ENCODE measurements around the gene CCDC171.
"Not testable (repeated sequence)": the region's sequence is repeated elsewhere in the genome, so short reads cannot be mapped to it uniquely, and the experiment has no call there.

Gene CCDC171

DNA sequence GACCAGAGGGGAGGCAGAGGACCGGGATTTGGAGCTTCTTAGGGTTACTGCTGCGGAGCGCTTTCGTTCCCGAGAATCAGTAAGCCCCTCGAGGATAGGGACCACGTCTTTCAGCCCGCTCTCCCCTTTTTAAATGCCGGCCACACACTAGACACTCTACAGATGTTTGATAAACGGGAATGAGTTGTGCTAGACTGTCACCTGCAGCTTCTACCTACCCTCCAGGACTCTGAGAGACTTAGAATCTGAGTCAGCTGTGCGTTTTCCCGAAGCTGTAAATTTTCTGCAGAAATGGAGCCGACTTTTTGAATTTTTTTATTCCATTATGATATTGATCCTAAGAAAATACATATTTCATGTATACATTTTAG is 670 bp downstream of the CCDC171 start:
- in situ Hi-C loops (cut with MboI; ENCODE audit: low sequenced_read_pairs), result no loop called here

DNA sequence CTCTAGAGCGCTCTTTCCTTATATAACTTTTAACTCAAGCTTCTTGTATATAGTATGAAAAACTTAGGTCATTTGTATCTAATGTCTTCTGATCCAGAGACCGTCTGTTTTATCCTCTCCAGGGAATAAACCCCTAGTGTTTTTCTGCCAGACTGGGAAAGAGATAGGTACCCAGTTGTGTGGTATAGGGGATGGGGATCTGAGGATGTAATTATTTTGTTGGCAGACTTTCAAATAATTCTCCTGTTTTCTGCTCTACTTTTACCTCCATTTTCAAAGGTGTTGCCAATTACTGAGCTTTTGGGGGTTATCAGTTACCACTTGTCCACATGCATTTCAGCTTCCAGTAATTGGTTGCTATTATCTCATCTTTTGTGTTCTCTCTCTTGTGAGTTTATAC is 17.9 kb downstream of the CCDC171 start:
- in situ Hi-C loops (cut with MboI; ENCODE audit: low sequenced_read_pairs), result no loop called here

DNA sequence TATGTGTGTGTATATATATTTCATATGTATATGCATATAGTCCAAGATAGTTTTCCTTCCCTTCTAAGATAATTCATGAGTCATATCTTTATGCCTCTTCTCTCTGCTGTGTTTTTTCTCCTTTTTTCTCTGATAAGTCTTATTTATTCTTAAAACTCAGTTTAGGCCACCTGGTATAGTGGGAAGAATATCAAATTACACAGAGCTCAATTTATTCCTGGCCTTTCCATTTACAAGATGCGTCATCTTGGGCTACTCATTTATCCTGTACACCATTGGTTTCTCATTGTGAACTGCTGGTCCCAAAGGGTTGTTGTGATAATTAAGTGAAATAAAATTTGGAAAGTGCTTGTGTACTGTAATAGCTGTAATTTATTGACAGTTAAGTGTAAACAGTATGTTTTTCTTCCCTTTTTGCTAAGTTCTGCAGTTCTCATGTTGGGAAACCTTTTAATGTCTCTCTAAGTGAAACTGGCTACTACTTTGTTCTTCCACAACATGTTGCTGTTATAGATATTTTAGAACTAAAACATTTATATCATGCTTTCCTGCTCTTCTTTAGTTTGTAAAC is 19.4 kb downstream of the CCDC171 start:
- in situ Hi-C loops (cut with MboI; ENCODE audit: low sequenced_read_pairs), result no loop called here

DNA sequence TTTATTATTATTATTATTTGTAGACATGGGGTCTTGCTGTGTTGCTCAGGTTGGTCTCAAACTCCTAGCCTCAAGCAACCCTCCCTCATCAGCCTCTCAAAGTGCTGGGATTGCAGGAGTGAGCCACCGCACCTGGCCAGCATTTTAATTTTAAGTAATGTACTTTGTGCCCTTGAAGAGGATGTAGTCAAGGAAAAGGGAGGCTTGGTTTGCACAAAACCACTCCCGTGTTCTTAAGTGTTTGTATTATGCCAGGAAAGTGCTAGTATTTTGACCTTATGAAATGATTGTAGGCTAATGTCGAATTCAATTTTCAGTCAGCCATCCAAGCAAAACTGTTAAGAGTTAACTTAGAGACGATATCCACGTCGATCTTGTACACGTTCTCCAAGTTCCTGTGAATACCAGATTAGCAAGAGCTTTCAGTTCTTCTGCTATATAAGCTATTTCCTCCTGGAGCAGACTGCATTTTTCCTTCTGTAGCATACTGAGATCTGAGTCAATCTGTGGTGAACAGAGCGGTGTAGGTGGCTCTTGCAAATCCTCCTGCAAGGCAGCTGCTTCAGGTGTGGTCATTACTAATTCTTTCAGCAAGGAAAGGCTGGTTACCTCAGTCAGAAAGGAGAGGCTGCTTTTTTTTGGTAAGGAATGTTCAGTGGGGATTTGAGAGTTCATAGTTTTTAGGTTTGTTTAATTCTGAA is 23.7 kb downstream of the CCDC171 start:
- in situ Hi-C loops (cut with MboI; ENCODE audit: low sequenced_read_pairs), result no loop called here

DNA sequence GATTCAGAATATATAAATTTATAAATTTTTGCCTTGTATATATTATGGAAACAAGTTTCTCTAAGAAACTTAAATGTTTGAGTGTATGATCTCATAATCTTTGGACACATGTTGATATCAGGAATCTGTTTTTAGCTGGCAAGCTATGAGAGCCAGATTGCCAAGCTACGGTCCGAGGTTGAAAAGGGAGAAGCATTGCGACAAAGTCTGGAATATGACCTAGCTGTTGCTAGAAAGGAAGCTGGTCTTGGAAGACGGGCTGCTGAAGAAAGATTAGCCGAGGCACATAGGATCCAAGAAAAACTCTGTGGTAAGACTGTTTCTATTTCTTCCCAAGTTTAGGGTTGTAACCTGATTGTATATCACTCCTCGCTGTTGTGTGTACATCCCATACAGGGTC is 25.9 kb downstream of the CCDC171 start:
- in situ Hi-C loops (cut with MboI; ENCODE audit: low sequenced_read_pairs), result no loop called here

DNA sequence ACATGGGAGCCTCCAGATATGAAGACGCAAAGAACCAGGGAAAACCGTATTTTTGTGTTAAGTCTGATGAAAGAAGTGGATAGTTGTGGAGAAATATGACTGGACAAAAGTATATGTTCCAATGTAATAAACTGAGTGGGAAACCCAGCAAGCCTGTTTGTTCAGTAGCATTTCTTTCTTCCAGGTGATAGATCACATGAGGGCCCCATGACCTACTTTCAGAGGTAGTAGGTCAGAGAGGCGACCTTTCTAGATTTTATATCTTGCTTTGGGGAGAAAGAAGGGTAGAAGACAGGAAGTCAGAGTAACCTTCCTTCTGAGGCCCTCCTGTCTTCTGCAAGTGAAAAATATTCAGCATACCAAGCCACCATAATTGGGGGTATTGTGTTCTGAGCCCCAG is 31.5 kb downstream of the CCDC171 start:
- in situ Hi-C loops (cut with MboI; ENCODE audit: low sequenced_read_pairs), result no loop called here

DNA sequence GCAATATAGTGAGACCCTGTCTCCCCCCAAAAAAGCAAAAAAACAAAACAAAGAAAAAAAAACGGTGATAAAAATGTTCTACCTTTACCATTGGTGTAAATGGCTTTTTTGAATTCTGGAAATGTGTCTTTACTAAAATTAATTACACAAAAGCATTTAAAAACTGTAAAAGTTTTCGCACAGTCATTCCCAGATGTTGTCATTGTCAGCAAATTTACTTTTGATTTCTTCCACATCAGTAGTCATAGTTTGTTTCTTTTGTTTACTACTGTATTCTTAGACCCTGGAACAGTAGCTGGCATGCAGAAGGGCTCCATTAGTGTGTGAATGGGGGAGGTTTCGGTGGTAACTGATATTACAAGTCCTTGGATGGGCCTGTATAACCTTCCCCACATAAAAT is 39.5 kb downstream of the CCDC171 start:
- in situ Hi-C loops (cut with MboI; ENCODE audit: low sequenced_read_pairs), result no loop called here

DNA sequence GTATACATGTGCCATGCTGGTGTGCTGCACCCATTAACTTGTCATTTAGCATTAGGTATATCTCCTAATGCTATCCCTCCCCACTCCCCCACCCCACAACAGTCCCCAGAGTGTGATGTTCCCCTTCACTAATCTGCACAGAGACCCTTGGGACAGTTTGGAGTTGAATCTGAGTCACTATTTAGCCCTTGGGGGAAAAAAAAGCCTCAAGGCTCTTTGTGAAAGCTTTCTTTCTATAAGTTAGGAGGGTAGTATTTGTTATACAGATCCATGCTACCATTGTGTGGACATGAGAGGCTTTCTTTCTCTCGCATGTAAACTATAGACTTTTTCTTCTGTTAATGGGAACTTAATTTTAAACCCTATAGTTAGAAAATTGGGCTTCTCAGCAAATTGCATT is 40.1 kb downstream of the CCDC171 start:
- in situ Hi-C loops (cut with MboI; ENCODE audit: low sequenced_read_pairs), result not testable (repeated sequence)

DNA sequence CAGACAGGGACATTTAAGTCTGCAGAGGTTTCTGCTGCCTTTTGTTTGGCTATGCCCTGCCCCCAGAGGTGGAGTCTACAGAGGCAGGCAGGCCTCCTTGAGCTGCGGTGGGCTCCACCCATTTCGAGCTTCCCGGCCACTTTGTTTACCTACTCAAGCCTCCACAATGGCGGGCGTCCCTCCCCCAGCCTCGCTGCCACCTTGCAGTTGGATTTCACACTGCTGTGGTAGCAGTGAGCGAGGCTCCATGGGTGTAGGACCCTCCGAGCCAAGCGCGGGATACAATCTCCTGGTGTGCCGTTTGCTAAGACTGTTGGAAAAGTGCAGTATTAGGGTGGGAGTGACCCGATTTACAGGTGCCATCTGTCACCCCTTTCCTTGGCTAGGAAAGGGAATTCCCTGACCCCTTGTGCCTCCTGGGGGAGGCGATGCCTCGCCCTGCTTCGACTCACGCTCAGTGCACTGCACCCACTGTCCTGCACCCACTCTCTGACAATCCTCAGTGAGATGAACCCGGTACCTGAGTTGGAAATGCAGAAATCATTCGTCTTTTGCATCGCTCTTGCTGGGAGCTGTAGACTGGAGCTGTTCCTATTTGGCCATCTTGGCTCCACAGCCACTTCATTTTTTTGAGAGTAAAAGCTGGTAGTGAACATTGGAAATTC is 48.0 kb downstream of the CCDC171 start:
- in situ Hi-C loops (cut with MboI; ENCODE audit: low sequenced_read_pairs), result not testable (repeated sequence)

DNA sequence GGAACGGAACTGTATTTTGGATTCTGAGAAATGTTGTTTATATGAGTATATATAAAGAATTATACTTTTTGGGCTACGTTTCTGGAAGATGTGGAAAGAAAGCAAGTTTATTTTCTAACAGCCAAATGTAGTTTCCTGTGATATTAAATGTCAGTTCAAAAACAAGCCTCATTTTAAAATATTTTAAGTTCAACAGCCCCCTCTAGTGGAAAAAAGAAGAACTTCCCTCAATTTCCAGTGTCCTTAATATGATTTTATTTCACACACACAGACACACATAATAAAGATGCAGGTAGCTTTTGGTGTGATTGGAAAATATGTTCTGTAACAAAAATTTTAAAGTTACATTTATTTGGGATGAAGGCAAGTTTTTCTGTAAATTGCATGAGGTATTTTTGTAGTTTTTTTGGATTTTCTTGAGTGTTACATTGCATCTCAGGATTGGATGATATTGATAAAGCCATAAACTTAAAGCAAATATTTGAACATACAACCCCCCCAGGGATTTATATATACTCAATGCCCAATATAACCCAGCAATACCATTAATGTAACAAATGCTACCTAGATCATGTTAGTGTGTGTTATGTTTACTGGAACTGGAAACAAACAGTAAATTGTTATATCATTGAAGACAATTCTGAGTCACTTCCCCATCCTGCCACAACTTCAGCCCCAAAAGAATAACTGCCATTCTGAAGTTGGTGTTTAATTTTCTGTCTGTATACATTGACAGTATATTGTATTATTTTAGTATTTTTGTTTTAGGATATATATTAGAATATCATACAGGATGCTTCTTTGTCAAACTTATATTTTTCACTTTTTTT is 54.0 kb downstream of the CCDC171 start:
- in situ Hi-C loops (cut with MboI; ENCODE audit: low sequenced_read_pairs), result no loop called here

DNA sequence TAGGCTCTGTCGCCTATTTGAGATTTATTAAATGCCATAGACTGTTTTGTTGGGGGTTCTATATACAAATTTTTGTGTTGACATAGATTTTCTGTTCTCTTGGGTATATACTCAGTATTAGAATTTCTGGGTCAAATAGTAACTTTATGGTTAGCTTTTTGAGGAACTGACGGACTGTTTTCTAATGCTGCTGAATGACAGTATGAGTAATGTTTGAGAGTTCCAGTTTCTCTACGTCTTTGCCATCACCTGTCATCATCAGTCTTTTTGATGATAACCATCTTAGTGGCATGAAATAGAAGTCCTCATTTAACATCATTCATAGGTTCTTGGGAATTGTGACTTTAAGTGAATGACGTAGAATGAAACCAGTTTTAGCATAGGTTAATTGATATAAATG is 60.1 kb downstream of the CCDC171 start:
- in situ Hi-C loops (cut with MboI; ENCODE audit: low sequenced_read_pairs), result no loop called here

DNA sequence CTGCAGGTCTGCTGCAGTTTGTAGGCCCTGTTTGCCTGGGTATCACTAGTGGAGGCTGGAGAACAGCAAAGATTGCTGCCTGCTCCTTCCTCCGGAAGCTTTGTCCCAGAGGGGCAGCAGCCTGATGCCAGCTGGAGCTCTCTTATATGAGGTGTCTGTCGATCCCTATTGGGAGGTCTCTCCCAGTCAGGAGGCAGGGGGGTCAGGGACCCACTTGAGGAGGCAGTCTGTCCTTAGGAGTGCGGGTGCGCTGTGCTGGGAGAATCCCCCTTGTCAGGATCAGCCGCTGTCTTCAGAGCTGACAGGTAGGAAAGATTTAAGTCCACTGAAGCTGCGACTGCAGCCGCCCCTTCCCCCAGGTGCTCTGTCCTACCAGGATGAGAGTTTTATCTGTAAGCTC is 64.9 kb downstream of the CCDC171 start:
- in situ Hi-C loops (cut with MboI; ENCODE audit: low sequenced_read_pairs), result no loop called here

DNA sequence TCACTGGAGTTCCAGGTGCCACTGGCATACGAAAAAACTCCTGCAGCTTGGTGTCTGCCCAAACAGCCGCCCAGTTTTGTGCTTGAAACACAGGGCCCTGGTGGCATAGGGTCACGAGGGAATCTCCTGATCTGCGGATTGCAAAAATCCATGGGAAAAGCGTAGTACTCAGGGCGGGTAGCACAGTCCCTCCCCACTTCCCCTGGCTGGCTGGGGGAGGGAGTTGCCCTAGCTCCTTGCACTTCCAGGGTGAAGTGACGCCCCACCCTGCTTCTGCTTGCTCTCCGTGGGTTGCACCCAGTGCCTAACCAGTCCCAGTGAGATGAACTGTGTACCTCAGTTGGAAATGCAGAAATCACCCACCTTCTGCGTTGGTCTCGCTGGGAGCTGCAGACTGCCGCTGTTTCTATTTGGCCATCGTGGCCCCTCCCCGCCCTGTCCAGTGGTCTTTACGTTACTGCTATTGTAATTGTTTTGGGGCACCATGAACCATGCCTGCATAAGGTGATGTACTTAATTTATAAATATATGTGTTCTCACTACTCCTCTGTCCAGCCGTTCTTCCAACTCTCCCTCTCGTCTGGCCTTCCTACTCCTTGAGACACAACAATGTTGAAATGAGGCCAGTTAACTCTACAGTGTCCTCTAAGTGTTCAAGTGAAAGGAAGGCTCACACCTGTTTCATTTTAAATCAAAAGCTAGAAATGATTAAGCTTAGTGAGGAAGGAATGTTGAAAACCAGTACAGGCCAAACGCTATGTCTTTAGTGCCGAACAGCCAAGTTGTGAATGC is 65.9 kb downstream of the CCDC171 start:
- in situ Hi-C loops (cut with MboI; ENCODE audit: low sequenced_read_pairs), result no loop called here

DNA sequence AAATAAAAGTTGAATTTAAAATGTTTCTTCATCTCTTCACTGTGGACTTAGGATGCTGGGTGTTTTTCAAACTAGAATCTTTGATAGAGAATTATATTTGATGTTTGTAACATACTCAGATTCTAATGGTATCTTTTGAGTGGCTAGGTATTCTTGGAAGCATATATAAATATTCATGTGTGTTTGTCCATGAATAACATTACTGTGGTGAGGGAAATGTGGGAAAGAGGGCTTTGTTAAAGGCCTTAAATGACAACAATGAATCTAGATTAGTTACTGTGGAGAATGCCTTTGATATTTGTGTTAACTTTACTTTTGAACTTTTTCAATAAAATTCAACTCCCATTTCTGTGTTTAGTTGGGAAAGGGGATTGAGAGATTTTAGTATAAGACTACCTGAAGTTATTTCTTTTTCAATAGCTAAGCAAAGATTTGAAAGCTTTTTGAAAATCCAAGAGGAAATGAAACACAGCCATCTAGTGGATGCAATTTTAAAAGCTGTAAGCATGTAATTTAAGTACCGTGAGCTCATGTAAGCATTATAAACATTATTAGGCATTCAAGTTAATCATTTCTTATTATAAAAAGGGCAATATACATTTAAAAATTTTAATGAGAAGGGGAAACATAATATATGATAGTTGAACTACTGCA is 69.6 kb downstream of the CCDC171 start:
- in situ Hi-C loops (cut with MboI; ENCODE audit: low sequenced_read_pairs), result no loop called here

DNA sequence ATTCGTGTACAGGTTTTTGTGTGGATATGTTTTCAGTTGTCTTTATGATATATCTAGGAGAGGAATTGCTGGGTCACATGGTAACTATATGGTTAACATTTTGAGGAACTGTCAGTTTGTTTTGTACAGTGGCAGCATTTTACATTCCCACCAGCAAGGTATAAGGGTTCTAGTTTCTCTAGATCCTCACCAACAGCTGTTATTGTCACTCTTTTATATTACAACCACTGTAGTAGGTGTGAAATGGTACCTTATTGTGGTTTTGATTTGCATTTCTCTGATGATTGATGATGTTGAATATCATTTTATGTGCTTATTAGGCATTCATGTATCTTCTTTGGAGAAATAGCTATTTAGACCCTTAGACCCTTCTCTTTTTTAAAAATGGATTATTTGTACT is 82.9 kb downstream of the CCDC171 start:
- in situ Hi-C loops (cut with MboI; ENCODE audit: low sequenced_read_pairs), result no loop called here

DNA sequence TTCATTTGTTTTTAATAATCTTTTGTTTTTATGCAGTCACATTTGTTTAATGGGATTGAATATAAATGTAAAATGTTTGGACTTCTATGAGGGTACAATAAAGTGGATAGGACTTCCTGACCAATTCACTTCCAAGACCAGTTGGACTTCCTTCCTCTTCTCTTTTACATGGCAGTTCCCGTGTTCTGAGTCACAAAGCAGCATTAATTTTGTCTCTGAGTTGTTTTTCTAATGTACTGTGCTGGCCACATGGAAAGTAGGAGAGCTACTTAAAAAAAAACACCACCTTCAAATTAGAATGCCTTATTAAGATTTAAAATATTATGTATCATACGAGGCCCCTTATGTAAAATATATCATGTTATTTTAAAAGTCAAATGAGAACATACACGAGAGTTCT is 87.3 kb downstream of the CCDC171 start:
- in situ Hi-C loops (cut with MboI; ENCODE audit: low sequenced_read_pairs), result no loop called here

DNA sequence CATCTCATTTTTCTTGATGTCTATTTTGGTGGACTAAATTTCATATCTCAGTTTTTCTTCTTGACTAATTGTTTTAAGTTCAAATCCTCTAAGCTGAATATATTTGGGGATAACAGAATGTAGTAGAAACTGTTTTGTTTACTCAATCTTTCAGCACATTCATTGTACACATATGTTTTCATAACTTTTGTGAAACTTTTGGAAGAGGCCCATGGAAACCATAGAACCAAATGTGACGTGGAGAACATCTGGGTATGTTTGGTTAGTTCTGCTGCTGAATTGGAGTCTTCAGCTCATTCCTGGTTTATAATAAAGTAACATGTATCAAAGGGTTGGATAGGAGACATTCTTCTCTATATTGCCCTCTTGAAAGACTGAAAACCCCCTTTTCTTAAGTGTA is 88.4 kb downstream of the CCDC171 start:
- in situ Hi-C loops (cut with MboI; ENCODE audit: low sequenced_read_pairs), result no loop called here

DNA sequence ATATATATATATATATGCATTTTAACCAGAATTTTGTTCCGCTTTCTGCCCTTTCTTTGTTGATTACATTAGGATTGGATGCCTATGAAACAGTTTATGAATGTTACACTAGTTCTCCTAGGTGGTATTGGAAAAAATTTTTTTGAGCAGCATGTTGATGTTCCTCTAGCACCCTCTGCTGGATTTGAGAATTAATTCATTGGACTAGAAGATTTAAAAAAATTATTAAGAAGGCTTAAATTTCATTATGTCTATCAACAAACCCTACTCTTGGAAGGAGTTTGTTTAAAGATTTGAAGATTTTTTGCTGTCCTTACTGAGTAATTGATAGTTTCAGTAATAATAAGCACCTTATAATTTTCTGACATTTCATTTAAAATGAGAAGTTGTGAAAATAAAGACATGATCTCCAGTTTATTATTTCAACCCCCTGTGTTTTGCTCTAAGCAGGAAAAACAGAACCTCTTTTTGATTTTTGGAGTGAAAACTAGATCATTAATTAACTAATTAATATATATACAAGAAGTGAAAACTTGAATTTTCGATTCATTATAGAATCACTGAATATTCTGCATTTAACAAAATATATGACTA is 89.6 kb downstream of the CCDC171 start:
- in situ Hi-C loops (cut with MboI; ENCODE audit: low sequenced_read_pairs), result no loop called here

DNA sequence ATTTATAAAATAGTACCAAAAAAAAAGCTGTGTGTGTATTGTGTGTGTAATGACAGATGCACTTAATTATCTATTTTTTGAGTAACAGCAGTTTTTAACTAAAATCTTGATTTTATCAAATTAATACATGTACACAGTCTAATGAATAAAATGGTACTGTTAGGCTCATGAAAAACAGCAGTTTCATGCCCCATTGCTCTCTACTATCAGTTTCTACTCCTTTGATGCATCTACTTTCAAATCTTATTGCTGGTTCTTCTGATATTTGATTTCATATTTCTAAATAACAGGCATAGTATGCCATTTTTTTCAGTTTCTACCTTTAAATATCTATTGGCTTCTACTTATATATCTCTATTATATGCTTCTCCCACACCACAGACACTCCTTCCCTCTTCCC is 117.4 kb downstream of the CCDC171 start:
- in situ Hi-C loops (cut with MboI; ENCODE audit: low sequenced_read_pairs), result no loop called here

DNA sequence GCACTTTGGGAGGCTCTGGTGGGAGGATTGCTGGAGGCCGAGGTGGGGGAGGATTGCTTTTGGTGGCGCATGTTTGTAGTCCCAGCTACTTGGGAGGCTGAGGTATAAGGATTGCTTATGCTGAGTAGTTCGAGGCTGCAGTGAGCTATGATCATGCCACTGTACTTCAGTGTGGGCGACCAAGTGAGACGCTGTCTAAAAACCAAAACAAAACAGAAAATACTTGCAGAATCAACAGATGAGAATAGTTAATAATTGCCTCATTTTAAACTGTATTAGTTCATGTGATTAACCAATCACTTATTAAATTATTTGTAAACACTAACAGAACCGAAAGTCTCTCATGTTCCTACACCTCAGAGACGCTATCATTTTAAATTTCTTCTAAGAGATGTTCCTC is 118.1 kb downstream of the CCDC171 start:
- in situ Hi-C loops (cut with MboI; ENCODE audit: low sequenced_read_pairs), result no loop called here

Measured in HL-60/S4 treated with phorbol 12-myristate 13-acetate at 8.2 ng/mL for 4 days and 3 days (cell line).